ENCODE data around the gene TMEM145. TPM values are rescaled to one million over a fixed set of nuclear protein-coding genes. Genes with fewer than 3 reads are reported as not detected.

TMEM145 gene
- total RNA-seq, 1 experiment from 2014 or later, result 0.08 TPM

DNA sequence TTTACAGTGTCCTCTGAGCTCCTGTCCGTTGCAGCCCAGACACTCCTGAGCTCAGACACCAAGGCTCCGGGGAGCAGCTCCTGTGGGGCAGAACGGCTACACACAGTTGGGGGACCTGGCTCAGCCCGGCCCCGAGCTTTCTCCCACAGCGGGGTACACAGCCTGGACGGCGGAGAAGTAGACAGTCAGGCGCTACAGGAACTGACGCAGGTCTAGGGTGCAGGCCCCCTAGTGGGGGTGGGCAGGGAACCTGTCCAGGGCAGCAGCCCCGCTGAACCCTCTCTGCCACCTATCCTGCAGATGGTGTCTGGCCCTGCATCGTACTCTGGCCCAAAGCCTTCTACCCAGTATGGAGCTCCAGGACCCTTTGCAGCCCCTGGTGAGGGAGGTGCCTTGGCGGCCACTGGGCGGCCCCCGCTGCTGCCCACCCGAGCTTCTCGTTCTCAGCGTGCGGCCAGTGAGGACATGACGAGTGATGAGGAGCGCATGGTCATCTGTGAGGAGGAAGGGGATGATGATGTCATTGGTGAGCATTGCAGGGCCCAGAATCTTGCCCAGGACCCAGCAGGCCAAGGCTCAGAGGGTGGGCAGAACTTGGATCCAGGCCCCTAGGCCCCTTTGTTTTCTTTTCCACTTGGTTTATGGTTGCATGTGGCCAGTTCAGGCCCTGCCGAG is 24.1 kb upstream of the TMEM145 start:
- DNase-seq (ENCODE audit: low spot score), result no peak

DNA sequence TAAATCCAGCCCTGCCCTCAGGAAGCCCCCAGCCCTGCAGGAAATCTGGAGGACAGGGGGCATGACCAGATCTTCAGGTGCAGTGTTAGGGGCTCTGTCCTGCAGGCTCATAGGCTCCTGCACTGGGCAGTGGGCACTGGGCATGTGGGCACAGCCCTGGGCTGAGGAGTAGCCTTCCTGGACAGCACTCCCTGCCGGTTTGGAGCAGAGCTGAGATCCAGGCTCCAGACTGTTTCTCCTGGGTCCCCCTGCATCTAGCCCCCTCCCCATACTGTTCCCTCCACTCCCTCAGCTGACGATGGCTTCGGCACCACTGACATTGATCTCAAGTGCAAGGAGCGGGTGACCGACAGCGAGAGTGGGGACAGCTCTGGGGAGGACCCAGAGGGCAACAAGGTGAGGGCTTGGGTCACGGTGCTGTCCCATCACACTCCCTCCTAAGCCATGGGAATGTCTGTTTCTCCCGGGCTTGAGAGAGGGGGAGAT is 23.5 kb upstream of the TMEM145 start:
- no peak for DNase-seq (ENCODE audit: low spot score)

DNA sequence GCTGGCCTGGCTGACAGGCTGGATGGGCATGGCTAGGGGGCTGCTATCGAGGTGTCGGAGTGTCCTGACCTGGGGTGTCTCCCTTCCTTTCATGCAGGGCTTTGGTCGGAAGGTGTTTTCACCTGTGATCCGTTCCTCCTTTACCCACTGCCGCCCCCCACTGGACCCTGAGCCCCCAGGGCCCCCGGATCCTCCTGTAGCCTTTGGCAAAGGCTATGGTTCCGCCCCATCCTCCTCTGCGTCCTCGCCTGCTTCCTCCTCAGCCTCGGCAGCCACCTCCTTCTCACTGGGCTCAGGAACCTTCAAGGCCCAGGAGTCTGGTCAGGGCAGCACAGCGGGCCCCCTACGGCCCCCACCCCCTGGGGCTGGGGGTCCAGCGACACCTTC is 23.0 kb upstream of the TMEM145 start:
- DNase-seq (ENCODE audit: low spot score), result no peak

DNA sequence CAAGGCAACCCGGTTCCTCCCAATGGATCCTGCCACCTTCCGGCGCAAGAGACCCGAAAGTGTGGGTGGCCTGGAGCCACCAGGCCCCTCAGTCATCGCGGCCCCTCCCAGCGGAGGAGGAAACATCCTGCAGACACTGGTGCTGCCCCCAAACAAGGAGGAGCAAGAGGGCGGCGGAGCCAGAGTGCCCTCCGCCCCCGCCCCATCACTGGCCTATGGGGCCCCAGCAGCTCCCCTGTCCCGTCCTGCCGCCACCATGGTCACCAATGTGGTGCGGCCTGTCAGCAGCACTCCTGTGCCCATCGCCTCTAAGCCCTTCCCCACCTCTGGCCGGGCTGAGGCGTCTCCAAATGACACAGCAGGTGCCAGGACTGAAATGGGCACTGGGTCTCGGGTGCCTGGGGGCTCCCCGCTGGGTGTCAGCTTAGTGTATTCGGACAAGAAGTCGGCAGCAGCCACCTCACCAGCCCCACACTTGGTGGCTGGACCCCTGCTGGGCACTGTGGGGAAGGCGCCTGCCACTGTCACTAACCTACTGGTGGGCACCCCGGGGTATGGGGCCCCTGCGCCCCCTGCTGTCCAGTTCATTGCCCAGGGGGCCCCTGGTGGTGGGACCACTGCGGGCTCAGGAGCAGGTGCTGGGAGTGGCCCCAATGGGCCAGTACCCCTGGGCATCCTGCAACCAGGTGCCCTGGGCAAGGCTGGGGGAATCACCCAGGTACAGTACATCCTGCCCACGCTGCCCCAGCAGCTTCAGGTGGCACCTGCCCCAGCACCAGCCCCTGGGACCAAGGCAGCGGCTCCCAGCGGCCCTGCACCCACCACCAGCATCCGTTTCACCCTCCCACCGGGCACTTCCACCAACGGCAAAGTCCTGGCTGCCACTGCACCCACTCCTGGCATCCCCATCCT is 22.3 kb upstream of the TMEM145 start:
- no peak for DNase-seq (ENCODE audit: low spot score)

DNA sequence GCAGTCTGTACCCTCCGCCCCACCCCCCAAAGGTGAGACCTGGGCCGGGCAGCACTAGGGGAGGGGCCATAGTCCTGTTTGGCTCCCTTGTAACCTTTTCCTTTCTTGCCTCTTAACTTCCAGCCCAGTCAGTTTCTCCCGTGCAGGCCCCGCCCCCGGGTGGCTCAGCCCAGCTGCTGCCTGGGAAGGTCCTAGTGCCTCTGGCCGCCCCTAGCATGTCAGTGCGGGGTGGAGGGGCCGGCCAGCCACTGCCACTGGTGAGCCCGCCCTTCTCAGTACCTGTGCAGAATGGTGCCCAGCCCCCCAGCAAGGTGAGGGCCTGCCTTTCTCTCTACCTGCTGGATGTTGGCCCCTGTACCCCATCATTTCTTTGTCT is 21.7 kb upstream of the TMEM145 start:
- DNase-seq (ENCODE audit: low spot score), result no peak

DNA sequence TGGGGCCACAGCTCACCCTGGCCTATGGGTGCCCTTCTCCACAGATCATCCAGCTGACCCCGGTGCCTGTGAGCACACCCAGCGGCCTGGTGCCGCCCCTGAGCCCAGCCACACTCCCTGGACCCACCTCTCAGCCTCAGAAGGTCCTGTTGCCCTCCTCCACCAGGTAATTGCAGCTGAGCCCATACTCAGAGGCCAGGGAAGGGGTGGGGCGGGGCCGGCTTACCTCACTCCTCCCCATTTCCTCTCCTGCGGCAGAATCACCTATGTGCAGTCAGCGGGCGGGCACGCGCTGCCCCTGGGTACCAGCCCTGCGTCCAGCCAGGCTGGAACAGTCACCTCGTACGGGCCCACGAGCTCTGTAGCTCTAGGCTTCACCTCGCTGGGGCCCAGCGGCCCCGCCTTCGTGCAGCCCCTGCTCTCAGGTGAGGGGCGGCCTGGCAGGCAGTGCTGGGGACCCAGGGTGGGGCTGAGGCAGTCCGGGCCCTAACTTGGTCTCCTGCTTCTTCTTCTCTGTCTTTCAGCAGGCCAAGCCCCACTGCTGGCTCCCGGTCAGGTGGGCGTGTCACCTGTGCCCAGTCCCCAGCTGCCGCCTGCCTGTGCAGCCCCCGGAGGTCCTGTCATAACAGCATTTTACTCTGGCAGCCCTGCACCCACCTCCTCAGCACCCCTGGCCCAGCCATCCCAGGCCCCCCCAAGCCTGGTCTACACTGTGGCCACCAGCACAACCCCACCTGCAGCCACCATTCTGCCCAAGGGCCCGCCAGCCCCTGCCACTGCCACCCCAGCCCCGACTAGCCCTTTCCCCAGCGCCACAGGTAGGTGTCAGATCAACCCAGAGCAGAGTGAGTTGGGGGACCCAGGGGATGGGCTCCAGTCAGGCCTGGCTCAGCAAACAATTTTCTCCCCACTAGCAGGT is 20.8 kb upstream of the TMEM145 start:
- DNase-seq (ENCODE audit: low spot score), result no peak

DNA sequence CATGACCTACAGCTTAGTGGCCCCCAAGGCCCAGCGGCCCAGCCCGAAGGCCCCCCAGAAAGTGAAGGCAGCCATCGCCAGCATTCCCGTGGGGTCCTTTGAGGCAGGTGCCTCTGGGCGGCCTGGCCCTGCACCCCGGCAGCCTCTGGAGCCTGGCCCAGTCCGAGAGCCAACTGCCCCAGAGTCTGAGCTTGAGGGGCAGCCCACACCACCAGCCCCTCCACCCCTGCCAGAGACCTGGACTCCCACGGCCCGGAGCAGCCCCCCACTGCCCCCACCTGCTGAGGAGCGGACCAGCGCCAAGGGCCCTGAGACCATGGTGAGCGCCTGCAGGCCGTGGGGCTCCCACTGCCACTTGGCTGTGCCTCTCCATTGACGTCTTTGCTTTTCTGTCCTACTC is 20.1 kb upstream of the TMEM145 start:
- no peak for DNase-seq (ENCODE audit: low spot score)

DNA sequence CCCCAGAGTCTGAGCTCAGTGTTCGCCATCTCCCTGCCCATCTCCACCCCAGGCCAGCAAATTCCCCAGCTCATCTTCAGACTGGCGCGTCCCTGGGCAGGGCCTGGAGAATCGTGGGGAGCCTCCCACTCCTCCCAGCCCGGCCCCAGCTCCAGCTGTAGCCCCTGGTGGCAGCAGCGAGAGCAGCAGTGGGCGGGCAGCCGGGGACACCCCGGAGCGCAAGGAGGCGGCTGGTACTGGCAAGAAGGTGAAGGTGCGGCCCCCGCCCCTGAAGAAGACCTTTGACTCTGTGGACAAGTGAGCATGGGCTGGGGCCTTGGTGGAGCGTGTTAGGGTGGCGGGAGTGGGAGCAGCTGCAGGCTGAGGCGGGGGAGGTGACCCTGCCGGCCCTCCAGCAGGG is 19.6 kb upstream of the TMEM145 start:
- no peak for DNase-seq (ENCODE audit: low spot score)

DNA sequence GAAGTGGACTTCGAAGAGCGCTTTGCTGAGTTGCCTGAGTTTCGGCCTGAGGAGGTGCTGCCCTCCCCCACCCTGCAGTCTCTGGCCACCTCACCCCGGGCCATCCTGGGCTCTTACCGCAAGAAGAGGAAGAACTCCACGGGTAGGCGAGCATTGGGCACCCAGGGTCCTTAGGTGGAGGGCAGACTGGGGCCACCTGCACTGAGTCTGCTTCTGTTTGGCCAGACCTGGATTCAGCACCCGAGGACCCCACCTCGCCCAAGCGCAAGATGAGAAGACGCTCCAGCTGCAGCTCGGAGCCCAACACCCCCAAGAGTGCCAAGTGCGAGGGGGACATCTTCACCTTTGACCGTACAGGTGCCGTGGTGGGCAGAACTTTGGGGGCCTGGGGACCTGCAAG is 19.2 kb upstream of the TMEM145 start:
- no peak for DNase-seq (ENCODE audit: low spot score)

DNA sequence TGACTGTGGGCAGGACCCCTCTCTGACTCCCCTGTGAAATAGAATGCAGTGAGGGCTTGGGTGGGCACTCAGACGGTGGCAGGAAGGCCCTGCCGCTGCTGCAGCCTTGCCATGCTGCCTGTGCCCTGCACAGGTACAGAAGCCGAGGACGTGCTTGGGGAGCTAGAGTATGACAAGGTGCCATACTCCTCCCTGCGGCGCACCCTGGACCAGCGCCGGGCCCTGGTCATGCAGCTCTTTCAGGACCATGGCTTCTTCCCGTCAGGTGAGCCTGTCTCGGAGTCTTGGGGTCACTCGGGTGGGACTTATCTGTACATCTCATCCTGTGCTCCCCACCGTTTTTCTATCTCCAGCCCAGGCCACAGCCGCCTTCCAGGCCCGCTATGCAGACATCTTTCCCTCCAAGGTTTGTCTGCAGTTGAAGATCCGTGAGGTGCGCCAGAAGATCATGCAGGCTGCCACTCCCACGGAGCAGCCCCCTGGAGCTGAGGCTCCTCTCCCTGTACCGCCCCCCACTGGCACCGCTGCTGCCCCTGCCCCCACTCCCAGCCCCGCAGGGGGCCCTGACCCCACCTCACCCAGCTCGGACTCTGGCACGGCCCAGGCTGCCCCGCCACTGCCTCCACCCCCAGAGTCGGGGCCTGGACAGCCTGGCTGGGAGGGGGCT is 18.5 kb upstream of the TMEM145 start:
- no peak for DNase-seq (ENCODE audit: low spot score)

DNA sequence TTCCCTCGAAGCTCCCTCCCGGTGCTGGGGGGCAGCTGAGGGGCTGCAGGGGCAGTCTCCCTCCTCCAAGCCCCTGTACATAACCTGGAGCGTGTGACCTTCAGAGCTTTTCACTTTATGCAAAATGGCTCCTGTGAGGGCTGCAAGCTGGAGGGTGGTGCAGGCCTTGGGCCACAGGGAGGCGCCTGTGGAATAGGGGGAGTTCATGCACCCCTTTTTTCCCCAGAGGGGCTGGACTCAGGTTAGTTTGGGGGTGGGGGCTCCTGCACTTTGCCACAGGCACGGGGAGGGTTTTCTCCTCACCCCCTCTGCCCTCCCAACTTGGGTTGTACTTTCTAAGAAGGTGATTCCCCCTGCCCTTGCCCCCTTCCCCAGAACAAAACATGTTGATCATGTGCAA is 17.8 kb upstream of the TMEM145 start:
- no peak for DNase-seq (ENCODE audit: low spot score)

DNA sequence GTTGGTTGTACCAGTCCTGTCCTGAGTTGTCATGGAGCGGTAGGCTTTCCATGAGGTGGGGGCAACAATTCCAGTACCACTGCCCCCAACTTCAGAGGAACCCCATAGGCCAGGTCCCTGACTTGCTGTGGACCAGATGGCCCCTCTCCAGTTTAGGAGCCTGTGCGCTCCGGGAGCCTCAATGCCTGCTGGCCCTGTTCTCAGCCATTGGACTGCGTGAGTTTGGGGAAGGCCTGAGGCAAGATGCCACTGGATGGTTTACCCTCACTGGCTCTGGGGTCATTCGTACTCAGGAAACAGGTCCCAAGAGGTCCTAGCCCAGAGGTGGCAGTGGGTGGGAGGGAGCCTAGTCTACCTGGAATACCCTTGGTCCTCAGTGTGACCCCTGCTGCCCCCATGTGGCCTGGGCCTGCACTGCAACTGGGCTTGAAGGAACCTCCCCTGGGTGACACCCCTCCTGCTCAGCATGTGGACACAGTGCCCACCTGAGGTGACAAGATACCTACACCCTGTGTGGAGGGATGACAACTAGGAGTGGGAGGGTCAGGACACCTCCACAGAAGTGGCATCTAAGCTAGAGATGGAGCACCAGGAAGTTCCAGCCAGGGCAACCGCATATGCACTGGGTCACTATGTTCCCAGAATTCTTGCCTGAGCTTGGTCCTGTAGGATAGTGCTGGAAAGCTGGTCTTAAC is 17.1 kb upstream of the TMEM145 start:
- DNase-seq (ENCODE audit: low spot score), result peak; percentile 58

DNA sequence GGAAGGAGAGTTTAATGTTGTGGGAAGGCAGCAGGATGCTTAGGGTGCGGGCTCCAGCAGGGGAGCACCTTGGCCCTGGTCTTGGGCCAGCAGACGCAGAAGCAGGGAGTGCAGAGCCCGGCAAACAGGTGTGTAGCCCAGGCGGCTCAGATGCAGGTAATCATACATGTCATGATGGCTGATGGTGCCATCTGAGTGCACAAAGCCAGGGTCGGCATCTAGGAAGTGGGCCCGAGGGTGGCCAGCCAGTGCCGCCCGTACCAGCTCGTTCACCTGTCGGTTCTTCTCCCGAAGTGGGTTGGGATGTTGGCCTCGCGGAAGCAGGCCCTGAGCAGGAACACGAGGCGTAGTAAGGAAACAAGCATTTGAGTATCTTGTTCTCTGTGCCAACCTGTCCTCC is 16.1 kb upstream of the TMEM145 start:
- DNase-seq (ENCODE audit: low spot score), result no peak

DNA sequence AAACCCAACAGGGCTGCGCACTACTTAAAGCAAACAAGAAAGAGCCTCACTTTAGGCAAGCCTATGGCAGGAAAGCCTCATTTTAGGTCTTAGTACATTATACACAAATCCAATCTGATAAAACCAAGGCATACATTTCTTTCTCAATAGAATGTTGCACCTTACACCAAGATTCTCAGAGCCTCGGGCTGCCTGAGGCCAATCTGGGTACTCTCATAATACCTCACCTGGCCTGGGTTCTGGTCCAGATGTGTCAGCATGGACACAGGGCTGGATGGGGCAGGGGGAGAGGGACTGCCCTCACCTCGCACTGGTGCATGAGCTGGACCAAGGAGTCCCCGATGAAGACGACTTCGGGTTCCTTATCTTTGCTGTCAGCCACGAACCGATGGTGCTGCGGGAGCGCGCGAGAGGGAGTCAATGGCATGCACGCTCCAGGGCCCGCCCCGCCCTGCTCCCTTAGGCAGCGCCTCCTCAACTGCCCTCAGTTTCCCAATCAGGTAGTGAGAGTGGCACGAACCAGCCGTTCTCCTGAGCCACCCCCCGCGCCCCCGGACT is 11.4 kb upstream of the TMEM145 start, which contains the start of gene PRR19:
PRR19 (plus strand) TSS at position 487 of the 558 bp plus-strand sequence. CDS start 7,453 bp downstream, outside the sequence.
- DNase-seq (ENCODE audit: low spot score), result no peak

DNA sequence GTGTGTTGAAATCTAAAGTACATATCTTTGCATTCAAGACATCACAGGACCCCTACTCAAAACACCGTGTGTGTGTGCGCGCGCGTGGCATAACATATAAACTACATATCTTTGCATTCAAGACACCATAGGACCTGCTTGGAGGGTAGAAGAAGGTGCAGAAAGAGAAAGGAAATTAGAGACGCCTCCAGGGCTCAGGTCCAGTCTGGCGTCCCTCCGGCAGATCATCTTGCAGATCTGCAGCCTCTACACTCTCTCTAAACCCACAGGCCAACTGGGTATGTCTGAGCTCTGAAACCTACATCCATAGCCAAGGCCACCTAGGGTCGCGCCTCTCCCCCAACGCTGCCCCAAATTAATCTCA is 10.0 kb upstream of the TMEM145 start:
- no peak for DNase-seq (ENCODE audit: low spot score)

DNA sequence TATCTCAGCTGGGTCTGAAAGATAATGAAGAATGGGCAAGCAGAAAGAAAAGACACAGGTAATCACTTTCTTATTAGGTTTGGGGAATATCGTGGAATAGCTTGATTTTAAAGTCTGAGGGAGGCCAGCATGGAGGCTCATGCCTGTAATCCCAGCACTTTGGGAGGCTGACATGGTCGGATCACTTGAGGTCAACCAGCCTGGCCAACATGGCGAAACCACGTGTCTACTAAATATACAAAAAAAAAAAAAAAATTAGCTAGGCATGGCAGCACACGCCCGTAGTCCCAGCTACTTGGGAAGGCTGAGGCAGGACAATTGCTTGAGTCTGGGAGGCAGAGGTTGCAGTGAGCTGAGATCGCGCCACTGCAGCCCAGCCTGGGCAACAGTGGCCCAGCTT is 9.2 kb upstream of the TMEM145 start:
- DNase-seq (ENCODE audit: low spot score), result no peak

DNA sequence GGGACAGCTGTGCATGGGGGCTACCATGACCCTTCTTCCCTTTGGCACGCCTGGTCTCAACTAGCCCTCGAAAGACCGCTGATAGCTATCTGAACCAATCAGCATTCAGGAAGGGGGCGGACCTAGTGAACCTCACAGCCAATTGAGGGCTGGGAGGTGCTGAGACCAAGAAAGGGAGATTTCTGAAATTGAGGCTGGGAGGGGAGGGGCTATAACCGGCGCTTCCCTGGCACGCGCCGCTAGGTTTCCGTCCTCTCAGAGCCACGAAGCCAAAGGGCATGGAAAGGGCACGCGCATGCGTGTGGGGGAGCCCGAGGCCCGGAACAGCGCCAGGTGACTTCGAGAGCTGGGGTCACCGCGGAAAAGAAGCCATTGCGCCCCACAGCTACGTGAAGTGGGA is 6.5 kb upstream of the TMEM145 start:
- no peak for DNase-seq (ENCODE audit: low spot score)

DNA sequence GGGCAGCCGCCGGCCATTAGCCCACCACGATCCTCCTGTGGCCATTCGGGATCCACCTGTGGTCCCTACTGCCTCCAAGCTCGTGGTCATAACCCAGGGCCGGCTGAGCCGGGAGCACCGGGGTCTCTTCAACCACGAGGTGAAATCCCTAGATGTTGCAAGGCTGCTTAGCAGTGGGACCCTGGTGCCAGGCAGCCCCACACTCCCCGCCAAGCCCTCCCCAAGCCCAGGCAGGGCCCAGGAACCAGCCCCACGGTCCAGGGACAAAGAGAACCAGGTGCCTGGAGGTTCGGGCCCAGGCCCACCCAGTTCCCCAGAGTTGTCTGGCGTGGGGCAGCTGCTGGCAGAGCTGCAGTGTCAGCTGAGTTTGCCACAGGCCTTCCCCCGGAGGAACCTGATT is 3.4 kb upstream of the TMEM145 start:
- no peak for DNase-seq (ENCODE audit: low spot score)

DNA sequence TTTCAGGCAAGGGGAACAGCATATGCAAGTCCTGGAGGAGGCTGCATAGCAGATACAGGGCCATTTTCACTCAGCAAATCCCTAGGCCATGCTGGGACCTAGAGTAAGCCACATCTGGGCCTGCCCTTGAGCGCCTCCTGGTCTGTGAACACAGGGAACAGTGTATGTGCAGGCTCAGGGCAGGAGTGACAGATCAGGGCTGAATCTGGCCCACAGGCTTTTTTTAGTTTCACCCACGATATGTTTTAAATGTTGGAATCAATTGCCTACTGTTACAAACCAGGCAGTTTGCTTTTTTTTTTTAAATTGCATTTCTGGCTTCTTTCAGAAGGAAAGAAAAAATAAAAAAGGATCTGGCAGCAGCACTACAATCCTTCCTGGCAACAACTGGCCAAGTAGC is 1.5 kb upstream of the TMEM145 start:
- no peak for DNase-seq (ENCODE audit: low spot score)

DNA sequence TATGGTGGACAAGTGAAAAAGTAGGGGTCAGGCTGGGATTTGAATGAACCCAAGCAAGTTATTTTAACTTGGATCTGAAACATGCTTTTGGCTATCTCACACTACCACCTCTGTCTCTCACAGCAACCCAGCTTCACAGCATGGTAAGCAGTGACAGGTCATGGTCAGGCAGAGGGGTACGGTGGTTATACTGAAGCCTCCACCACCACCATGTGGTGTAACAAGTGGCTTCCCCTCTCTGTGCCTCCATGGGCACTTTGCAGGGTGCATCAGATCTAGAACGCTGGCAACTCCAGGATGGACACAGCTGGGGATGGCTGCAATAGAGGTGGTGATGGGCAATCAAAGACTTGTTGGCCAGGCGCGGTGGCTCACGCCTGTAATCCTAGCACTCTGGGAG is 739 bp upstream of the TMEM145 start:
- DNase-seq (ENCODE audit: low spot score), result no peak
